ENCODE measurements around the gene IRGC.

- no peak for TF ChIP-seq CTCF (IDR thresholded peaks at IDR 0.05; ENCODE audit: insufficient read depth, low read length, poor library complexity, severe bottlenecking)
- no peak for TF ChIP-seq EZH2phosphoT487 (conservative IDR thresholded peaks at IDR 0.05; ENCODE audit: low read length)
Observed at GRCh38 chr19:43738780-43739211, 22.9 kb downstream of the IRGC start.

Data from SU-DHL-6 (cell line).